Limb (tissue), 2 donors: ENCODE measurements around the gene GNAS-AS1.
A peak's percentile ranks its signal among the peaks of the same experiment; 100 is the strongest.

ENCODE experiments used
- DNase-seq, 2 donors: peaks; one replicate each; pipeline ENCODE4 v3.0.0-alpha.2; 2016; ENCODE audit errors: extremely low spot score in 2 of 2

Gene GNAS-AS1

GRCh38 chr20:58784321-58785074 lies 66.2 kb downstream of the GNAS-AS1 start:
- no peak for DNase-seq

DNA sequence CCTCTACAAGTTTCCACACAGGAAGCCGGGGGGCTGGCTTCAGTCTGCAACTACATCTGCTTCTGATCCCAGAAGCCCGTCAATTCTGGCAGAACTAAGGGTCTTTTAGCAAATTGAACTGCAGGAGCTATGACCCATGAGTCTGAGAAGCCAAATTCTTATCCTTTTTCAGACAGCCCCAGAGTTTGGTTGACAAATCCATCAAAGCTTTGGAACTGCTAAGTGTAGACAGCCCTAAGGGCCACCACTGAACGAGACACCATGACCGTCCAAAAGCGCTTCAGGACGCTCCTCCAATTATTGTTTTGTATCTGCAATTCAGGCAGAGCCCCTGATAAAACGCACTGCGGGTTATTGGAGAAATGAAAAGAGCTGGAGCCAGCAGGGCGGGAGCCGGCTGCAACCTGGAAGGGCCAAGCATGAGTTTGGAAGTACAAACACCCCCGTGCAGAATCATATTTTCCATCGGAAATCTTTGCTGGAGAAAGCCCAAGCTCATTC lies 67.1 kb downstream of the GNAS-AS1 start:
- peak; percentile 75 to 82 for DNase-seq

DNA sequence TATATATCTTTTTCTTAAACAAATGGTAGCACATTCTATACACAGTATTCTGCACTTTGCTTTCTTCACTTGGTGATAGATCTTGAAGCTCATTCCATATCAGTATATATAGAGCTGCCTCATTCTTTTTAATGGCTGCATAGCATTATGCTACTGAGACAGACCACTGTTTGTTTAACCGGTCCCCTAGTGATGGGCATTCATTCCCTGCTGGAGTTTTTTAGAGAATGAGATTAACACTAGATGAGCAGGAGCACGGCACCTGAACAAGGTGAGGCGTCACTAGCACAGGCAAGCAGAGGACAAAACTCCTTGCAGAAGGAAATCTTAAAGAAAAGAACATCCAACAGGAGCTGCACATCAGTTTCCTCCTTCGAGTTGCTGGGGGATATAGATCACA lies 69.6 kb downstream of the GNAS-AS1 start:
- no peak for DNase-seq

GRCh38 chr20:58778760-58779159 lies 71.9 kb downstream of the GNAS-AS1 start:
- DNase-seq = no peak

- no peak for DNase-seq
These were observed 73.0 kb downstream of the GNAS-AS1 start for GRCh38 chr20:58777657-58778056.

- DNase-seq = no peak
These were observed 74.6 kb downstream of the GNAS-AS1 start for GRCh38 chr20:58776109-58776508.

- no peak for DNase-seq
These were observed 75.3 kb downstream of the GNAS-AS1 start for GRCh38 chr20:58775371-58775770.

GRCh38 chr20:58774667-58775263 lies 75.9 kb downstream of the GNAS-AS1 start:
- DNase-seq = no peak

DNA sequence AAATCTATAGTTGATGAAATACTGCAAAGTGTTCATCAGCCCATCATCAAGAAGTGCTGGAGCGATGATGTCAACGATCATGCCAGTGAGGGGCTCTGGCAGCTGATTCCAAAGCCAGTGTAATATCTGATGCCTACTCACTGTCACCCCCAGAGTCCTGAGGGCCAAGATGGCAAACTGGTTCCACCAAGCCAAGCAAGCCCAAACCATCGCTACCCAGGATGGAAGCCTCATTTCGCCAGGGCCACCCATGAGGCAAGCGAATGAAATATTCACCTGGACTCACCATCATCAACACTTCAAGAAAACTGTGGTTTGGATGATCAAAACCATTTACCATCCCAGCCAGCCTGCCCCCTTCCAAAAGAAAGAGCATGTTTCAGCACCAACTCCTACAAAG lies 76.5 kb downstream of the GNAS-AS1 start:
- DNase-seq = no peak

- DNase-seq = no peak
These were observed 77.9 kb downstream of the GNAS-AS1 start for GRCh38 chr20:58772786-58773185.
